ENCODE measurements around the gene BCAP31.
"Not testable (repeated sequence)": the region's sequence is repeated elsewhere in the genome, so short reads cannot be mapped to it uniquely, and the experiment has no call there.

BCAP31 gene

DNA sequence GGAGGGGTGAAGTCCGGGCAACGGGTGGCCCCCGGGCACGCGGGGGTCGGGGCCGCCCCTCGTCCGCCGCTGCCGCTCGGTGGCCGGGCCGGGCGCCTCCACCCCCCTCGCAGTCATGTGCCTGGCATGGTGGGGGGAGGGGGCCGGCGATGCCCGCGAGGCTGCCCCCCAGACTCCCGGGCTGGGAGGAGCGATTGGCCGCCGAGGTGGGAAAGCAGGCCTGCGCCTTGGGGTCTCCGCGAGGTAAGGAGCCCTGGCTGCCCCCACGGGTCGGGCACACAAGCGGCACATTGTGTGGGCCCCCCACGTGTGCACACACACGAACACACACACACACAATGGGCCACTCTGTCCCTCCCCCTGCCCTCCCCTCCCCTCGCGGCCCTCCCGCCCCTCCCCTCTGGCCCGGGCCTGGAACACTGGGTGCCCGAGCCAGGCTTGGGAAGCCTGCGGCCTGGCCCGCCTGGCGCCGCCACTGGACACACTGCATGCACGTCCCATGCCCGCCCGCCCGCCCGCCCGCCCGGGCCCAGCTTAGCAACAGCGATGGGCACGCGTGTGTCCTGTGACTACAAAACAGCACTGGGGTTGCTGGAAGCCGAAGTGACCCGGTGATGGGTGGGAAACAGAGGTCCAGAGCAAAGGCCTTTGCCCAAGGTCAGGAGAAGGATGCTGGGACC is 35.1 kb downstream of the BCAP31 start:
- H3K36me3 Mint-ChIP-seq: no peaks in the 10 kb centered on the region
- DNase-seq (ENCODE audit: low spot score in 2 of 2) (no peak), ATAC-seq (no peak)
- H3K27ac Mint-ChIP-seq: no peak overlapping the region
- H3K4me3 Mint-ChIP-seq: no peak overlapping the region
- no peaks in the 10 kb centered on the region for H3K9me3 Mint-ChIP-seq
- no peaks in the 10 kb centered on the region for H3K4me1 Mint-ChIP-seq

DNA sequence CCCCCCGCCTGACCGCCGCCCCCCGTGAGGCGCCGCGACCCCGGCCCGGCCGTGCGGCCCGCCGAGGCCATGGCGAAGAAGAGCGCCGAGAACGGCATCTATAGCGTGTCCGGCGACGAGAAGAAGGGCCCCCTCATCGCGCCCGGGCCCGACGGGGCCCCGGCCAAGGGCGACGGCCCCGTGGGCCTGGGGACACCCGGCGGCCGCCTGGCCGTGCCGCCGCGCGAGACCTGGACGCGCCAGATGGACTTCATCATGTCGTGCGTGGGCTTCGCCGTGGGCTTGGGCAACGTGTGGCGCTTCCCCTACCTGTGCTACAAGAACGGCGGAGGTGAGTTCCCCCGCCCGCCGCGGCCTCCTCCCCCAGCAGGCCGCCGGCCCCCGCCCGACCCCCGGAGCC is 35.7 kb downstream of the BCAP31 start:
- peak; percentile 12 for ATAC-seq
- DNase-seq (ENCODE audit: low spot score in 2 of 2): no peak
- no peak overlapping the region for H3K27ac Mint-ChIP-seq
- no peaks in the 10 kb centered on the region for H3K9me3 Mint-ChIP-seq
- H3K4me1 Mint-ChIP-seq: no peaks in the 10 kb centered on the region
- H3K36me3 Mint-ChIP-seq: no peaks in the 10 kb centered on the region
- no peak overlapping the region for H3K4me3 Mint-ChIP-seq

DNA sequence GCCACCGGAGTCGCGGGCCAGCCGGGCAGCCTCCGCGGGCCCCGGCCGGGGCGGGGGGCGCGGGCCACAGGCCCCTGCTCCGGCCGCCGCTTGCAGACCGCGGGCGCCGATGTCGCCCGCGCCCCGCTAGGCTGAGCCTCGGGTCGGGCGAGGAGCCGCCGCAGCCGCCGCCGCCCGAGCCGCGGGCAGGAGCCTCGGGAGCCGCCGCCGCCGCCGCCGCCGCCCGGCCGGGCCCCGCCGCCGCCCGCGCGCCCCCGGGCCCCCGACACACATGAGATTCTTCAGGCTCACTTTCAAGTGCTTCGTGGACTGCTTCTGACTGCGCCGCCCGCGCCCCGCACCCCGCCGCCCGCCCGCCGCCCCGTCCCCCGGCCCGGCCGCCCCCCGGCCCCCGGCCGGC is 36.1 kb downstream of the BCAP31 start:
- no peaks in the 10 kb centered on the region for H3K36me3 Mint-ChIP-seq
- H3K4me3 Mint-ChIP-seq: peak overlapping the region; percentile 72
- no peaks in the 10 kb centered on the region for H3K9me3 Mint-ChIP-seq
- H3K27ac Mint-ChIP-seq: no peak overlapping the region
- peak; percentile 17 for ATAC-seq
- H3K4me1 Mint-ChIP-seq: no peaks in the 10 kb centered on the region
- no peak for DNase-seq (ENCODE audit: low spot score in 2 of 2)

DNA sequence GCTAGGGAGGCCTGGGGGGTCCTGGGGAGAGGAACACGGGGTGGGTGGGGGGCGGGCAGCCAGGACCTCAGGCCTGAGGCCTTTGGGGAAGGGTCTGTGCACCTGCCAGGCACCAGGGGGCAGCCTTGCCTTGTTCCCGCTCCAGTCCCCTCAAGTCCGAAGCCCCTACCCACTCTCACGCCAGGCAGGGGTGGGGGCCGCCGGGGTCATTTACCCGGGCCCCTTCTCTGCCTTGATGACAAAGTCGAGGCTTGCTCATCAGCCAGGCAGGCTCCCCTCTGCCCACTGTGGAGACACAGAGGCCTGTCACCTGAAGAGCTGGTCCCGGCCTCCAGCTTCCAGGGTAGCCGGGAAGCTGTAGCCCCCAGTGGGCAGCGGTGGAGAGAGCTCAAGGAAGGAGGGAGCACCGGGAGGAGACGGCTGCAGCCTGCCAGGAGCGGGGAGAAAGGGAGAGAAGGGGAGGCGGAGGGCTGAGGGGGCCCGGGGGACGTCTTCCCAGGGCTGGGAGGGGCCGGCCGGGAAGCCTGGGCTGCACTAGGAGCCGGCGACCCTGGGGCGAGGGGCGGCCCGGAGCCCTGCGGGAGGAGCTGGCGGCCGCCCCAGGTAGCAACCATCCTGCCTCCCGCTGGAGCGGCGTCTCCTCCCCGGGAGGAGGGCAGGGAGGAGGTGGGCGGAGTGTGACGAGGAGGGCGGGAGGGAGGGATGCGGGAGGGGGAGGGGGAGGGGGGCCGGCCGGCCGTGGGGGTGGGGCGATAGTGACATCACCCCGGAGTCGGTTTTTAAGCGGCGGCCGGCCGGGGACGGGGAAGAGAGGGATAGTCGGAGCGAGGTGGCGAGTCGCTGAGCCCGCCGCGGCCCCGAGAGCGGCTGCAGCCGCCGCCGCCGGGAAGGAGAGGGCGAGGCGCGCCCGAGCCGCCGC is 36.8 kb downstream of the BCAP31 start, which contains the start of gene SLC6A8:
Gene SLC6A8 (plus strand): TSS at position 806 of the 919 bp plus-strand sequence. CDS start 649 bp downstream, outside the sequence.
- DNase-seq (ENCODE audit: low spot score in 2 of 2) (peak in 1 of 2 donors; percentile 58), ATAC-seq (peak; percentile 38)
- Mint-ChIP-seq H3K9me3 (no peaks in the 10 kb centered on the region), H3K4me3 (peak within 1 kb of the TSS; percentile 72), H3K4me1 (no peaks in the 10 kb centered on the region), H3K36me3 (no peaks in the 10 kb centered on the region), H3K27ac (no peak within 1 kb of the TSS)

DNA sequence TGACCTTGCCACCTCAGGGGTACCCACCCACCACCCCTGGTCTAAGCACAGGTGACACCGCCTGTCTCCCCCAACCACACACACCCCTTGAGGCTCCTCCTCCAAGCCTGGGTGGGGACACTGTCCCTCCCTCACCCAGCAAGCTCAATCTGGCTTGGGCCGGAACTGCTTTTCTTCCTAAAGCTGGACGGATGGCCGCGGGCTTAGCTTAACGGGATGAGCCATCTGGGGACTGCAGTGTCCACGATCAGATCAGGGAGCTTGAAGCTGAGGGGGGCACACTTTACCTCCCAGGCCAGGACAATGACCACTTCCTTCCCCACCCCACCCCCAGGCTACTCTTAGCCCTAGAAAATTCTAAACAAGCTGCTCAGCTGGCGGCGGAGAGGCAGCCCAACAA is 37.5 kb downstream of the BCAP31 start:
- no peaks in the 10 kb centered on the region for H3K4me1 Mint-ChIP-seq
- H3K4me3 Mint-ChIP-seq: peak overlapping the region; percentile 72
- no peaks in the 10 kb centered on the region for H3K36me3 Mint-ChIP-seq
- no peaks in the 10 kb centered on the region for H3K9me3 Mint-ChIP-seq
- no peak for ATAC-seq
- no peak overlapping the region for H3K27ac Mint-ChIP-seq
- DNase-seq (ENCODE audit: low spot score in 2 of 2): no peak

DNA sequence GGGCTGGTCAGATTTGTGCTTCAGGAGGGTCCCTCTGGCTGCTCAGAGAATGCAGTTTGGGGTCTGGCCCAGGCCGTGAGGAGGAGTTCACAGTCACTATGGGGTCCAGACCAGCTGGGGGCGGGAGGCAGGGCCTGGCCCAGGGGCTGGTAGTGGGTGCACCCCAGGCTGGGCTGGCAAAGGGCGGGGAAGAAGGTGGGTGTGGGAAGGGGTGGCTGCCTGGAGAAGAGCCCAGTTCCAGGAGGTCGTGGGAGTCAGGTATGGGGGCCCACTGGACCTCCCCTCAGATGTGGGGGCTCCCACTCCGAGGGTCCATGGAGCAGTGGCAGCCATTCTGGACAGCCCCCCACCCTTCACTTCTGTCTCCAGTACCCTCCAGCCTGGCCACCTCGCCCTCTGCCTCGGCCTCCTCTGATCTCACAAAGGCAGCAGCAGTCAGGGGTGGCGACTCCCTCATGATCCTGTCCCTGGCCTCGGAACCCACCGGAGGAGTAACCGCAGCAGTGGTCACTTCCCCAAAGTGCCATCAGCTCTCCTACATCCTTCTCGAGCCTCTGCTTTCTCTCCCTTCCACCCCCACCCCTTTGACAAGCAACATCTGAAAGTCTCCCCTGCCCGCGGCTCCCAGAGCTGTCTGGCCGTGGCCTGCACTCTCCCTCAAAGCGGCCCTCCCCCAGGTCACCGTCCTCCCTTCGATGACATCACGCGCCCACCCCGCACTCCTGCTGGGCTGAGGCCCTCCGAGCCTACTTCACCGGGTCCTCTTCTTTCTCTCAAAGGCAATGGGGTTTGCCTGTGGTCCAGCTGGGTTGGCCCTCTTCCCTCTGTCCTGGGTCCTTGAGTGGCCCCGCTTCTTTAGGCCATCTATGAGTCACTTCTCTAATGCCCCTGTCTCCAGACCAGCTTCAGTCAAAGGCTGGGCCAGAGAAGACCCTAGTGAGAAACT is 38.2 kb downstream of the BCAP31 start:
- no peaks in the 10 kb centered on the region for H3K4me1 Mint-ChIP-seq
- DNase-seq (ENCODE audit: low spot score in 2 of 2) (no peak), ATAC-seq (no peak)
- no peaks in the 10 kb centered on the region for H3K36me3 Mint-ChIP-seq
- H3K9me3 Mint-ChIP-seq: no peaks in the 10 kb centered on the region
- H3K27ac Mint-ChIP-seq: no peak overlapping the region
- H3K4me3 Mint-ChIP-seq: peak overlapping the region; percentile 72

DNA sequence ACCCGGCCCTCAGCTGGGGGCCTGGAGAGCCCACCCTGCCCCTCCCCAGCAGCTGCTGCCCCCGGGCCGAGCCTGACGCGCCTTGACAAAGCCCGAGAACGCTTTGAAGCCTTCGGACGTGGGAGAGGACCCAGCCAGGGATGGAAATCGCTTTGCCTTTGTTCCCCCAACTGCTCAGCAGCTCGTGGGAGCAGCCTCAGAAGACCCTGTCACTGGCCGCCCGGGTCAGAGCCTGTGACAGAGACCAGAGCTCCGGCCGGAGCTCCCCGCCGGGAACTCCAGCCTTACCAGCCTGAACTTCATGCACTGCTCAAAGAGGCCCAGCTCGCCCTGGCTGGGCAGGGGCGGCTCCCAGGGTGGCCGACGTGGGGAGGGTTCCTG is 39.0 kb downstream of the BCAP31 start:
- Mint-ChIP-seq H3K27ac (no peak overlapping the region), H3K4me1 (no peaks in the 10 kb centered on the region), H3K36me3 (no peaks in the 10 kb centered on the region), H3K4me3 (no peak overlapping the region), H3K9me3 (no peaks in the 10 kb centered on the region)
- DNase-seq (ENCODE audit: low spot score in 2 of 2): no peak
- no peak for ATAC-seq

DNA sequence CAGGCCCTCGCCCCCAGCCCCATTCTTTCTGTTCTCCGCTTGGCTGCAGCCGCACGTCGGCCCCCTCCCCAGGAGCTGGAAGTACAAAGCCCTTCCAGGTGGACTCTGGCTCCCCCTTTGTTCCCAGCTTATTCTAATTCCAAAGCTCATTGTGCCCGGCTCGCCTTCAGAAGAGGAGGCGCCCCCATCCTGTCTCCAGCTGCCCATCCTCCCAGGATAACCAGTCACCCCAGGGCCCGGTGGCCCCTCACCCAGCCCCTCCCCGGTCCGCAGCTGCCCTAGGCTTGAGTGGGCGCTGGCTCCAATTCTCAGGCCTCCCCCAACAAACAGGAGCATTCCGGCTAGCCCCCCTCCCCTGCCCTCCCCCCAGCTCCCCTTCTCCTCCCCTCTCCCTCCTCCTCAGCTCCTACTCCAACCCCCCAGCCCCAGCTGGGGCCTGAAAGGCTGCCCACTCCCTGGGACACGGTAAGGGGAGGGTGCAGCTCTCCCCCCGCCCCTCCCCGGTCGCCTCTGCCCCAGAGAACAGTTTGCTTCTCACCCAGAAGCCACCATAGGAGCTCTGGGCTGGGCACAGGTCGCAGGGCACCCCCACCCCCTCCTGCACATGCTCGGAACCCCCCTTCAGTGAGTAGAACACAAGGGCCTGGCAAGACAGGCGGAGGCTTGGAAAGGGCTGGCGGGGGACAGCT is 39.6 kb downstream of the BCAP31 start:
- Mint-ChIP-seq H3K4me3 (no peak overlapping the region), H3K4me1 (no peaks in the 10 kb centered on the region), H3K9me3 (no peaks in the 10 kb centered on the region), H3K27ac (no peak overlapping the region), H3K36me3 (no peaks in the 10 kb centered on the region)
- ATAC-seq (no peak), DNase-seq (ENCODE audit: low spot score in 2 of 2) (no peak)

DNA sequence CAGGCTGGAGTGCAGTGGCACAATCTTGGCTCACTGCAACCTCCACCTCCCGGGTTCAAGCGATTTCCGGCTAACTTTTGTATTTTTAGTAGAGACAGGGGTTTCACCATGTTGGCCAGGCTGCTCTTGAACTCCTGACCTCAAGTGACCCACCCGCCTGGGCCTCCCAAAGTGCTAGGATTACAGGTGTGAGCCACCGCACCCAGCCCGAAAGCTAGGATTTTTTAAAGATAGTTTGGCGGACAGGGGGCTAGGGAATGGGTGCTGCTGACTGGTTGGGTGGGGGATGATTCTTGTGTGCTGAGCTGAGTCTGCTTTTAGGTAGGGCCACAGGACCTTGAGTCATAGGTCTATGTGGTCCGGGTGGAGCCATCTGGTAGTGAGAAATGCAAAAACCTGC is 40.7 kb downstream of the BCAP31 start:
- not testable (repeated sequence) for ATAC-seq; H3K4me1 Mint-ChIP-seq; DNase-seq (ENCODE audit: low spot score in 2 of 2); H3K9me3 Mint-ChIP-seq; H3K36me3 Mint-ChIP-seq; H3K4me3 Mint-ChIP-seq; H3K27ac Mint-ChIP-seq

DNA sequence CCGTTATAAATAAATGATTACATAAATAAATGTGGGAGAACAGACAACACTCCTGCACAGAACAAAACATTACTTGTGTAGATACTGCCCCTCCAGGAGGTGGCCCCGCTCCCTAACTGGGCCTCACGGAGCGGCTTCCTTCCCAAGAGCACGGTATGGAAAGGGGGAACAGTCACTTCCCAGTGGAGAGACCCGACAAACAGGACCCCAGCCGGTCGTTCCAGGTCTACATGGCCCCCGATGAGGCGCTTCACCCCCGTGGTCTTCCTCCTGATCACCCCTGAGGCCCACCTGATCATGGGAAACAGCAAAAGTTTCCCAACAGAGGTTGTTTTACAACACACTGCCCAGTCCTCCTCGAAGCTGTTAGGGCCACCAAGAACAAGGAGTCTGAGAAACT is 43.0 kb downstream of the BCAP31 start:
- Mint-ChIP-seq H3K9me3 (no peaks in the 10 kb centered on the region), H3K36me3 (no peaks in the 10 kb centered on the region), H3K4me3 (no peak overlapping the region), H3K27ac (no peak overlapping the region), H3K4me1 (no peaks in the 10 kb centered on the region)
- DNase-seq (ENCODE audit: low spot score in 2 of 2): no peak
- ATAC-seq: no peak

DNA sequence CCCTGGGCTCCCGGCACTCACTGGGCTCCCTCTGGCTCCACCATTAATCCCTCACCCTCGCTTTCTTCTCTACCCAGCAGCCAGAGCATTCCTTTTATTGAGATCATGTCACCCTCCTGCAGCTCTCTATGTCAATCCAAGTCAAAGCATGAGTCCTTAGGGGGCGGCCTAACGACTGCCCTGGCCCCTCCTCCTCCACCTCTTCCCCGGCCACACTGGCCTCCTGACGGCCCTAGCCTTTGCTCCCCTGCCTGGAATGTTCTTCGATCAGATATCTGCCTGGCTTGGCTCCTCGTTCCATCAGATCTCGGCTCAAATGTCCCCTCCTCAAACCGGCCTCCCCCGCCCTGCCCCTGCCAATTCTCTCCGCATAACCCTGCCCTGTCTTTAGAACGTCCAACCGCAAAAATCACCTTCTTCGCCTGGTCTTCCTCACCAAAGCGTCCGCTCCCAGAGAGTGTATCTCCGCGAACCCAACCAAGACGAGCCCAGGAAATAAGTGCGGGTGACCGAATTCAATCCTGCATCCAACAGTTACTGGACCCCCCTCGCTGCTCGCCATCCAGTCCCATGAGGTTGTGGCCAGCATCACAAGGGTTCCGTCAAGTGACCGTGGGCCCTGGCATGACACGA is 49.9 kb downstream of the BCAP31 start:
- no peak overlapping the region for H3K27ac Mint-ChIP-seq
- no peaks in the 10 kb centered on the region for H3K36me3 Mint-ChIP-seq
- peaks cover 8% of the 10 kb centered on the region for H3K4me1 Mint-ChIP-seq
- H3K9me3 Mint-ChIP-seq: no peaks in the 10 kb centered on the region
- ATAC-seq (no peak), DNase-seq (ENCODE audit: low spot score in 2 of 2) (no peak)
- H3K4me3 Mint-ChIP-seq: peak overlapping the region; percentile 37

DNA sequence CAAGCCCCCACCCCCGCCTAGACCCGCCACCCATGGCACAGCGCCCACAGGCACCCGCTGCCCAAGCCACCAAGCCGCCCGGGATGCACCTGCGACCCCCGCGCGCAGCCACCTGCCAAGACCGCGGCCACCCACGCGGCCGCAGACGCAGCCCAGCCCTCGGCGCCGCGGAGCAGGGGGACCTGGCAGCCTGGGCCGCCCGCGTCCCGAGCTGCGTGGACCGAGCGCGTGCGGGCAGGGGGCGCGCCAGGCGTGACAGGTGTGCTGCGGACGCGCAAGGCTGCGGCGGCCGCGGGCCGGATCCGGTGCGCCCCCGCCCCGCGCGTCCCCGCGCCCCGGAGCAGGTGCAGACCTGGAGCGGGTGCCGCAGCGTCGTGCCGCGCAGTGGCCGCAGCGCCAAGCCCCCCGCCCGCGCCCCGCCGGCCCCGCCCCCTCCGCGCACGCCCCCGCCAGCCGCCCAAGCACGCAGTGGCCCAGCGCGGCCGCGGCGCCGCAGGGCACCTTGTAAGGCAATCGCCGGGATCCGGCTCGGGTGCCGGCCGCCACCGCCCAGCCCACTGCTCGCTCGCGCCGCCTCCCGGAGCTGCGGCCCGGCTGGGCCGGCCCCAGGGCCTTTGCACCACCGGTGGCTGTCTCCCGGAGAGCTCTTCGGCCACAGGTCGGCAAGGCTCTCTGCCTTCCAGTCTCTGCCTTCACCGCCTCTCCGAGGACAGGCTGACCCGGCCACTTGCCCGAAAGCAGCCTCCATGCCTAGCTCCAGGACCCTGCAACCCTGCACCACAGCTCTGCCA is 50.6 kb downstream of the BCAP31 start, which contains the start of gene PNCK:
Gene PNCK (minus strand): TSS at position 386 of the 791 bp plus-strand sequence. CDS start 737 bp downstream, outside the sequence.
- Mint-ChIP-seq H3K4me3 (peak within 1 kb of the TSS; percentile 37), H3K27ac (no peak within 1 kb of the TSS), H3K4me1 (peaks cover 8% of the 10 kb centered on the region), H3K9me3 (no peaks in the 10 kb centered on the region), H3K36me3 (no peaks in the 10 kb centered on the region)
- DNase-seq (ENCODE audit: low spot score in 2 of 2) (no peak), ATAC-seq (no peak)

DNA sequence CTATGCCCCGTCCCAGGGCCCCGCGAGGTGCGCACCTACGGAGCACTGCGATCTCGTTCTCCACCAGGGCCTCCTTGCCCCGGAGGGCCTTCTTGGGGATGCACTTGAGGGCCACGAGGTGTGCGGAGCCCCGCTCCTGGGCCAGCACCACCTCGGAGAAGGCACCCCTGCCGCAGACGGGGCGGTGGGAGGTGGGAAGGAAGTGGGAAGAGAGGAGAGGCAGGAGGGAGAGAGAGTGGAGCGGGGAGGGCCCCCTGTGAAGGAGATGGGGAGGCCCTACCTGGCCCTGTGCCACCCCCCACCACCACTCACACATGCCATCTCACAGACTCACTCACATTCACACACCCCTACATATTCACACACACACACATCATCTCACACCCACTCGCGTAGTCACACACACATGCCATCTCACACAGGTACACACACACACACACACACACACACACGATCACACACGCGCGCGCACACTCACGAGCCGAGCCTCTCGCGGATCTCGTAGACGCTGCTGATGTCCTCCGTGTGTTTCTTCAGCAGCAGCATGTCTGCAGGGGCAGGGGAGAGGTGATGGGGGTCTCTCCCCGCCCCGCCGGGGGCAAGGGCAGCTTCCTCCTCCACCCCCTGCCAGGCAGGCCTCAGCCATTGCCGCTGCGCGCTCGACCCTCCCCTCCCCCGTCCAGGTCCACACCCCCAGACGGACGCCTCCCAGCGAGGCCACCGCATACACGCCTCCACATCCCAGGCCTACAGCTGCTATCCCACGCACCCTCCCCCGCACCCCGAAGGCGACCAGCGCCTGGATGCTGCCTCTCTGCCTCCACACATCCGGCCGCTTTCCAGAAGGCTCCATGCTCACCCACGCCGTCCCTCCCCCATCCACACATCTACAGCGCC is 51.4 kb downstream of the BCAP31 start:
- peaks cover 13% of the 10 kb centered on the region for H3K4me1 Mint-ChIP-seq
- ATAC-seq (no peak), DNase-seq (ENCODE audit: low spot score in 2 of 2) (no peak)
- no peak overlapping the region for H3K4me3 Mint-ChIP-seq
- peaks cover 1% of the 10 kb centered on the region for H3K36me3 Mint-ChIP-seq
- H3K9me3 Mint-ChIP-seq: no peaks in the 10 kb centered on the region
- no peak overlapping the region for H3K27ac Mint-ChIP-seq
